Activated T-cell treated with anti-CD3 and anti-CD28 coated beads for 4 hours (primary cell): ENCODE measurements around the gene ACACB.
"Not testable (repeated sequence)": the region's sequence is repeated elsewhere in the genome, so short reads cannot be mapped to it uniquely, and the experiment has no call there.

Source experiments
- DNase-seq: peaks from one replicate; pipeline ENCODE4 v3.0.0-alpha.2; 2020

Gene ACACB

DNA sequence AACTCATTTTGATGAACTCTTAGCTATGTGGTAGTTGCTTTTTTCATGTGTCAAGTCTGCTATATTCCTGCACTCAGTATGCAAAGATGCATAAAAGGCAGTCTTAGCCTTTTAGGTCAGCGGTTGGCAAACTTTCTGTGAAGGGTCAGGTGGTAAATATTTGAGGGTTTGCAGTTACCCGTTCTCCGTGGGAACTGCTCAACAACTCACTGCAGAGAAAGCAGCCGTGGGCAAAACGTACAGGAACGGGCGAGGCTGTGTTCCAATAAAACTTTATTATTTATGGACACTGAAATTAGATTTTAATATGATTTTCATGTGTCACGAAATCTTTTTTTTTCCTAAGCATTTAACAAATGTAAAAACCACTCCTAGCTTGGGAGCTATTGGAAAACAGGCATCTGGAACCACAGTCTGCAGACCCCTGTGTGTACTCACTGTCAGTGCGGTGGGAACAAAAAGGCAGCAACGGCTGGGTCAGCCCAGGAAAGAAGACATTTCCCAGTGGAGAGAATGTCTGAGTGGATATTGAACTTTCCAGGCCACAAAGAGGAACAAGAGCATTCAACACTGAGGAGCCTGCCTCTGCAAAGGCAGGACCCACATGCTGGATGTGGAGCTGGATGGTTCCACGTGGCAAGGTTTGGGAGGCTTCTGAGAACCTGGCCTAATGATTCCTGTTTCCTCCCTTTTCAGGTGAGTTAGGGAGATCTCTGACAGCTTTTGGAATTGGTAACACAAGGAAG lies 3.5 kb upstream of the ACACB start:
- DNase-seq: no peak

DNA sequence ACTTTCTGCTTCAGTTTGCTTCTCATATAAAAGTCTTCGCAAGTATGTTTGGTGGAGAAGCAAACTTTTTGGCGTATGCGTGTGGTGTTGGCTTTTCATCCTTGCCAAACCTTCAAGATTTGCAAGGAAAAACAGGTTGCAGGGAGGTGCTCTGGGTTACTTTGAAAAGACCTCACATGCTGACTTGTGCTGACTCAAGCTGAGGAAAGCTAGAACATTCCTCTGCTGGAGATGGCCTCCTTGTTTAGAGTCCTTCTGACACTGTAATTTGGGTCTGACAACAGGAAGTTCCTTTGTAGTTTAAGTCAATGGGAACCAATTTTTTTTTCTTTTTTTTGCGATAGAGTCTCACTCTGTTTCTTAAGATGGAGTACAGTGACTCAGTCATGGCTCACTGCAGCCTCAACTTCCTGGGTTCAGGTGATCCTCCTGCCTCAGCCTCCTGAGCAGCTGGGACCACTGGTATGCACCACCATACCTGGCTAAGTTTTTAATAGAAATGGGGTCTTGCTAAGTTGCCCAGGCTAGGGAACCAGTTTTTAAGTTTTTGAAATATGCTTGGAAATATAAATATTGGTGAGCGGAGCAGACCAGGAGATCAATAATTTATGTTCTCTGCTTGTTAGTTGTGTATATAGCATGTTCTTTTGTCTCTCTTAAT lies 2.6 kb upstream of the ACACB start:
- DNase-seq: no peak

DNA sequence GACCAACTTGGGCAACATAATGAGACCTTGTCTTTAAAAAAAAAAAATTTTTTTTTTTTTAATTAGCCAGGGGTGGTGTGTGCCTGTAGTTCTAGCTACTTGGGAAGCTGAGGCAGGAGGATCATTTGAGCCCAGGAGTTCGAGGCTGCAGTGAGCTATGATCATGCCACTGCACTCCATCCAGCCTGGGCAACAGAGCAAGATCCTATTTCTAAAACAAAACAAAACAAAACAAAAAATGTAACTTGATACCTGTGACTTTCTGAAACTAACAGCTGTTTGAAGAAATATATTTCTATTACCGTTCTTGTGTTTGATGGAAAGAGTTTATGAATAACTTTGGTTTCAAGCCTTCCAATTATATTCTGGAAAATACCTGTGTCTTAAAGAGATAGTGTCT lies 1.7 kb upstream of the ACACB start:
- no peak for DNase-seq

DNA sequence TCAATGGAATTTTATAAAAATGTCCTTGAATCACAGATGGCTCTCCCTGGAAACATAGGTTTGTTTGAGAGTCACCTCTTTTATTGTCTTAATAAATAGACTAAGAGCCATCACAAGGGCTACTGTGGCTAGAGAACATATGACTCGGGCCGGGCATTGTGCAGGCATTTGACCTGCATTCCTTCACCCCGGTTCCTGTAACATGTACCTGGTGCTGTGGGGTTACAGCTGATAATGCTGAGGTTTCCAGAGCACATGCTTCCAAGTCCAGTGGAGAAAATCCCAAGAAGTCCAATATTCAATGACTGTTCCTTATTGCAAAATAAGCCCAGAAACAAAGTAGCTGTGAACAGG lies 1.0 kb upstream of the ACACB start:
- no peak for DNase-seq

DNA sequence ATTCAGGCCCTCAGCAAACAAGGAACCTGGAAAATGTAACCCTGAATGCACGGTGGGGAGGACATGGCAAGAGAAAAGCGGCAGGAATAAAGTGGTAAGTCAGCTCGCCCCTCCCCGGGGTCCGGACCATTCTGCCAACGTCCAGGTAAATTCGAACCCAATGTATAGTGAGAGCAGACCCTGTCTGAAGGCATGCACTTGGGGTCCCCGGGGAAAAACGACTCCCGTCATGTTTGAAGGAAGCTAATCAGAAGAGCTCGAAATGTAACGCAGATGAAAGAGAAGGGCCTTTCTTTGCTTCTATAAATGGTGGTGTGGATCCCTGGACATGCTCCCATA lies 193 bp downstream of the ACACB start:
- DNase-seq: no peak

DNA sequence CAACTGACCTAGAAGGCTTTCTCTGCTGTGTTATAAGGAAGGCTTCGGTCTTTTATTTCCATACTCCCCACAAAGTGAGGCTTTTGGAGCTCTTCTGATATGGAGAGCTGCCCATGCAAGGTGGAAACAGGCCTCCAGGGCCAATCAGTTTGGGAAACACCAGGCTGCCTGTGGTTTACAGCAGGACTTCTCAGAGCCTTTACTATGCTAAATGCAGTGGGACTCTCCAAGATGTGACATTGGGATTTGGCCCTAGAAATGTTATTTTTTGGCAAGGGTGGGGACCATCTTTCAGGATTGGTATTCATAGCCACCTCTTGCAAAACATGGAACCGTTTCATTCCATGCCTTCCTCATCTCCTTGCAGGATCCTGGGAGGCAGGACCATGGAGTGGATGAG lies 3.7 kb downstream of the ACACB start:
- no peak for DNase-seq

DNA sequence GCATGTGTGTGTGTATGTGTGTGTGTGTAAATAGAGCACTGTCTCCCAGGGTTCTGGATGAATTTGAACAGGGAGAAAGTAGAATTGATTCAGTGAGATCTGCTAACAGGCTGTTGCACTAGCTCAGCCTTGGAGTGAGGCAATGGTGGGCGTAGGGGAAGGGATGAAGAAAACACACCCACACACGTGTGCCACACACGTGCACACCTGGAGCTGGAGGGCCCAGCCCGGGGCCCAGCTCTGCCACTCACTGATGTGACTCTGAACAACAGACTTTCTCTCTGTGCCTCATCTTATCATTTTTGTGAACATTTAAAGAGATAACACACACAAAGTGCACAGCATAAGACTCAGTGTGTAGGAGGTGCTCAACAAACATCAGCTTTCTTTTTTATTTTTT lies 4.2 kb downstream of the ACACB start:
- DNase-seq: no peak

DNA sequence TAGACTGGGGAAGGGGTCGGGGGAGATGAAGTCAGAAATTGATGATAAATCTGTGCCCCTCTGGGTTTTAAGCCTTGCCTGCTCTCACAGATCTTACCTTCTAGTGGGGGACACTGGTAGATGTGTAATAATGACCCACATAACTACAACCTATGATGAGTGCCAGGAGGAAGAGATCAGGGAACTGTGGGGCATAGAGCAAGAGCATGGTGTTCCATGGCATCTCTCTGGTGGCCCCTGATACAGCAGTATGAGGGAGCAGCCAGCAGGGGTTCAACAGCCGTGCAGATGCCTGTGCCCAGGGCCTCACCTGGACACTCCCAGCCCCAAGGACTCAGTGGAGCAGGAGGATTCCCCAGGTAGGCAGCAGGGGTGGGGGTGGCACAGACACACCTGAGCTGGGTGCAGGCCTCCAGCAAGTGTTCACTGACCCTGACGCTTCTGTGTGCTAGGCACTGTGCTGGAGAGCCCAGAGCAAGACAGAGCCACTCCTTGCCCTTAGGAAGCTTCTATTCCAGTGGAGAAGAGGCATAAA lies 5.0 kb downstream of the ACACB start:
- no peak for DNase-seq

DNA sequence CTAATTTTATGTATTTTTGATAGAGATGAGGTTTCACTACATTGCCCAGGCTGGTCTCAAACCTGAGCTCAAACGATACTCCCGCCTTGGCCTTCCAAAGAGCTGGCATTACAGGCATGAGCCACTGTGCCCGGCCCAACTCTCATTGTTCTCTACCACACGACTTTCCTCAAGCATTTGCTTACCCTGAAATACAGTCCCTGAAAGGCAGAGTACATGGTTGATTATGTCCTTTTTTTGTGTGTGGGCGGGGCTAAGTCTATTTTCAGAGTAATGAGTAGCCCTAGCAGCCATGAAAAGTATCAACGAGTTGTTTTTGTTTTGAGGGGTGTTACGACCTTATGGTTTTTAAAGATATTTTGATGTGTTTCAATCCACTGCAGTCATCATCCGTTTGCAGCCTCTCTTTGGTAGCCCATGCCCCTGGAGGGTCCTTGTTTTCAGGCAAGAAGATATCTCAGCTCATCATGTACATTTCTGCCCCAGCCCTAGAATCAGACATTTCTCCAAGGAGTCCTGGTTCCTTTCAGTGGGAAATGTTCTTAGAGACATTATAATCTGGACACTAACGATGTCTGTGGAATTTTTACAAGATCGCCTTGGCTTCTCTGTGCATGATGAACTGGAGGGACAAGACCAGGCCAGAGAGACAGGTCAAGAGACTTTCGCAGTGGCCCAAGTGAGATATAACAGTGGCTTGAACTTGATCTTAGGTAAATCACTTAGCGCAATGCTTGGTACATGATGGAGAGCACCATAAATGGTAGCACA lies 8.7 kb downstream of the ACACB start:
- no peak for DNase-seq

DNA sequence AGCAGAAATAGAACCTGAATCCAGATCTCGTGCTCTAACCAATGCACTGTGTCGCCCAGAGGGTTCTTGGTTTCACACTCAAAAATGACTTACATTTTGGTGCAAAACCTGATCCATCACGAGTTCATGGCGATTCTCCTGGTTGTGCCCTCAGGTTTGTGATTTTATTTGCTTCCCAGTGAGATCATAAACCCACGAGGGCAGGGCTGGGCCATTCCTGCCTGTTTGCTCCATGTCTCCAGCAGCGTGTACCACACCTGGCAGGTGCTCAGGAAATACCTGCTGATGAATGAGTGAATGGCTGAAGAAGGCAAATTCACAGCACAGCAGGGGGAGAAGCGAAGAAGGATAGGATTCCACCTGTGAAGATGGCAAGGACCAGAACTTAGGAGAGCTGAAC lies 9.4 kb downstream of the ACACB start:
- DNase-seq: no peak

DNA sequence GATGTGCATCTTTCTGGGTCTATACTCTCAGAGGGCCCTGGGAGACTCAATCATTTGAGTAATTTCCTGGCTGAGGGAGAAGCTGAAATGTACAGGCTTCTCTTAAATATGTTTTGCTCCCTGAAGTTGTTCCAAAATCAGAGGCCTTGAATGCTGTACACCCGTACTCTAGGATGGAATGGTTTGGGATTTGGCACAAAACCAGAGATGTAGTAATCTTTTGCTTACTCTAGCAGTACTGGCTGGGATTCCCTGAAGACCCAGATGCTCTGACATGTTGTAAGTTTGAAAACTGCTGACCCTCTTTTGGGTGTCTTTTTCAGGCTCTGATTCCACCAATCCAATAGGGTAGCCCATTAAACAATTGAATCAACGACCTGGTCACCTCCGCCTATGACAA lies 10.4 kb downstream of the ACACB start:
- DNase-seq: no peak

DNA sequence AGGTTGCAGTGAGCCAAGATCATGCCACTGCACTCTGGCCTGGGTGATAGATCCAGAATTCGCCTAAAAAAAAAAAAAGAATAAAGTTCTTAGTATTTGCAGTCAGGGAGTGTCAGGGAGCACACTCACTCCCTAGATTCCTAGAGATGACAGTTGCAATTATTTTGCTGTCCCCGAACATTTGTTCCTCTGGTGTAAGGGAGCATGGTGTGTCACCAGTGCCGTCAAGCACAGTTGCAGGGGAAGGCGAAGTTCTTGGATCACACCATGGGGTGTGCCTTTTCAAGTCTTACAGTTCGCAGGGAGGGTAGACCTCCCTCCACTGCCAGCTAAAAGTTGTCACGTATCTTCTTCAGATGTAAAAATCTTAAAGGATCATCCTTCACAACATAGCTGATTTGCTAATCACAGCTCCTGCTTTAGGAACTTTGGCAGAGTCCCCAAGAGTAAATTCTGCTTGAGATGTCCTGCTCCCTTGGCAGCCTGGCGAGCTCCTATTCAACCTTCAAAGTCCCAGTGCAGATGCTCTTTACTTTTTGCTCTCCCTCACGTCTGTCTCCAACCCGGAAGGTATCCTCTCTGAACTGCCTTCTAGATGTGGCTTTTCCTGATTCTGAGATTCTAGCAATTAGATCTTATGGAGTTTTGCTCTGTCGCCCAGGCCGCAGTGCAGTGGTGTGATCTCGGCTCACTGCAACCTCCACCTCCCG lies 11.3 kb downstream of the ACACB start:
- no peak for DNase-seq

DNA sequence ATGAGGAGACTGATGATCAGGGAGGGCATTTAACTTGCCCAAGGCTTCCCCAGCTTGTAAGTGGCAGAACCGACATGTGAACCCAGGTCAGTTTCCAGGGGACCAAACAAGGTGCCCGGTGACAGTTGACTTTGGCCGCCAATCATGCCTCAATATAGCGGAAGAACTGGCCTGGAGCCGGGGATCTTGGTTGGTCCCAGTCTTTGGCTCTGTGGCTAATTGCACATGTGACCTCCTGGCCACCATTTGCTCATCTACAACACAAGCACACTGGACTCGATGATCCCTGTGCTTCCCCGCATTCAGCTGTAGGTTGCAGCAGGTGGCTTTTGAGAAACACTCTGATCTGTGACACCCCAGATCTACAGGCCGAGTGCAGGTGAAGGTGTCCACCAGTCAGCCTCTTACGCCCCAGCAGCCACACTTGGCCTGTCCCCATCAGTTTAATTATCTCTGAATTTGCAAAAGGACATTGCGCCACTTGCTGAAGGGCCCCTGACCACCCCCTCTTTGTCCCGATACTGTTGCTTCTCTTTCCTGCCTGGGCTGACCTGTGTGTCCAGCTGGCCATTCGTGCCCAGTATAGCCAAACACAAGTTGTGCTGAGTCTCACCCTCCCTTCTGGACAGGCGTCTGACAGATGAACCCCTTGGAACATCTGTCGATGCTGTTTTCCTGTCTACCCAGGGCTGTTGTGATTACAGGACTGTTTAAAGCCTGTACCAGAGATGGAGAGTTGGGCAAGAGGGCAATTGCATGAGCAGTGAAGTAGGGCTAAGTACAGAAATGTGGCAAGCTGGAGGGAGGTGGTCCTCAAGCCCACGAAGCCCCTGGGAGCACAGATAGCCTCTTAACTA lies 14.1 kb downstream of the ACACB start:
- DNase-seq: no peak

DNA sequence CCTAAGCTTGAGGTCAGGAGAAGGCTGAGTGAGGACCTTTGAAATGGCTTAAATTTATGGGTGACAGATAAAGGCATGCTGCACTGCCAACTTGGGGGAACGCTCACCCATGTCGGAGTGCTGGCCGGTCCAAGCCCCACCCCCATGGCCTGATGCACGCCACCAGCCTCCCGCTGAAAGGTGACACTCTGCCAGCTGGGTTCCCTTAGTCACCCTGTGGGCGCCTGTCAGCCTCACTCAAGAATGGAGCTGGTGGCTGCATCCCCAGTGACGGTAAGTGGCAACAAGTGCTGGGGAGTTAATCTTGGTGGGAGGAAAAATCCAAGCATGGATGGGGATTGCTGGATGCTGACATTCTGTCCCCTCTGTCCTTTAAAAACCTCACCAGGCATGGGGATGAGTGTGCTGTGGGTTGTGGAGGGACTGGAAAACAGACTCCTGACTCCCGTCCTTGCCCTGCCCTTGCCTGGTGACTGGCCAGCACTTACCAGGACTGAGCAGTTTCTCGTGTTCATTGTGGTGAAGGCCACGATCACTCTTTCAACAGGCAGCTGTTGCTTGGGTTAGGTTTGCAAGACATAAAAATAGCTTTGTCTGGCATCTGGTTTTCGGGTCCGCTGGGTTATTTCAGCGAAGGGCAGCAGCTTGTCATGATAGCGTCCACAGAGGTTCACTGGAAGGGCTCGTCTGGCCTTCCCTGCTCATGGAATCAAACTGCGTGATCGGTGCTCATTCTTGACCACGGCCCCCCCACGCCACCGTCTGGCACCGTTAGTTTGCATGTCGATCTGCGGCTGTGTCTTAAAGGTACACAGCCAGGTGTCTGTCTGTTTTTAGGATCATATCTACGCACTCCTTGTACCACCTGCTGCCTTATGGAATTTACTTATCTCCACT lies 15.0 kb downstream of the ACACB start:
- DNase-seq: no peak

DNA sequence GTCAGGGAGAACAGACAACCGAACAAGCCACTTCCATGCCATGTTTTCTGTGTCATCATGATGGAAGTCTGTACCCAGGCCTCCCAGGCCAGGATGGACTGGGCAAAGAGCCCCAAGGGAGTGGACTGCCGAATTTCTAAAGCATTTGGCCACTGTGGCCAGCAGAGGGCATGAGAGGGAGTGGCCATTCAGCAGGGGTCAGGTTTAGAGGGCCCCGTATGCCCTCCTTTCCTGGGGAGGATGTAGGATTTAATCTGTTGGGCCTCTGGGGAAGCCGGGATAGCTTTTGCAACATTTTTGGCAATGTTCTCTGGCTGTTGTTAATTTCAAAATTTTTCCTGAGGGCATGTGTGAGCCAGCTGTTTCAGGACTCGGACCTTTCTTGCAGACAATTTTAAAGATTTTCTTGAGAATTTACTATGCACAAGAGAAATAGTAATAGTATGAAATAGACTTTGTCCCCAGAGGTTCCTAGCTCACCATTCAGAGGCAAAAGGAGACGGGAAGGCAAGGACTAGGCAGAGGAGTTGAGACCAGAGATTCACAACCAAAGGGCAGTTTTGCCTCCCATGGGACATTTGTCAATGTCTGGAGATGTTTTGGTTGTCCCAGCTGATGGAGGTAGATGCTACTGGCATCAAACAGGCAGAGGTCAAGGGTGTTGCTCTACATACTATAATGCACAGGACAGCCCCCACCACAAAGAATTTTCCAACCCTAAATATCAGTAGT lies 18.0 kb downstream of the ACACB start:
- no peak for DNase-seq

DNA sequence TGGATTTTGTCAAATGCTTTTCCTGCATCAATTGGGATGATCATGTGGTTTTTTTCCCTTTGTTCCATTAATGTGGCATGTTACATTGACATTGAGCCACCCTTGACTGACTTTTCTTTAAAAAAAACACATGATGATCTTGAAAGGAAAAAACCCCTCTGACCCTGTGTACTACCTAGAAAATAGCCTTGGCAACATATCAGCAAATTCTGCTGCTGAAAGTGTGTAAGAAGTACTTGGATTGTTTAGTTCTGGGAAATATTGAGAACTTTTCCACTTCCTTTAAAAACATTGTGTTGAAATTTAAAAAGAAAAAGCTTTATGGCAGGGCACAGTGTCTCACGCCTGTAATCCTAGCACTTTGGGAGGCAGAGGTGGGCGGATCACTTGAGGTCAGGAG lies 20.7 kb downstream of the ACACB start:
- no peak for DNase-seq

DNA sequence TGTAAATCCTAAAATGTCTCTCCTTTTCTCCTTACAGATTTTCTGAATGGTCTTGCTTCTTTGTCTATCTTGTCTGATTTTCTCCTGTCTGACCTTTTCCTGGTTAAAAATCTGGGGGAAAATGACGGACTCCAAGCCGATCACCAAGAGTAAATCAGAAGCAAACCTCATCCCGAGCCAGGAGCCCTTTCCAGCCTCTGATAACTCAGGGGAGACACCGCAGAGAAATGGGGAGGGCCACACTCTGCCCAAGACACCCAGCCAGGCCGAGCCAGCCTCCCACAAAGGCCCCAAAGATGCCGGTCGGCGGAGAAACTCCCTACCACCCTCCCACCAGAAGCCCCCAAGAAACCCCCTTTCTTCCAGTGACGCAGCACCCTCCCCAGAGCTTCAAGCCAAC lies 23.0 kb downstream of the ACACB start:
- DNase-seq: no peak

DNA sequence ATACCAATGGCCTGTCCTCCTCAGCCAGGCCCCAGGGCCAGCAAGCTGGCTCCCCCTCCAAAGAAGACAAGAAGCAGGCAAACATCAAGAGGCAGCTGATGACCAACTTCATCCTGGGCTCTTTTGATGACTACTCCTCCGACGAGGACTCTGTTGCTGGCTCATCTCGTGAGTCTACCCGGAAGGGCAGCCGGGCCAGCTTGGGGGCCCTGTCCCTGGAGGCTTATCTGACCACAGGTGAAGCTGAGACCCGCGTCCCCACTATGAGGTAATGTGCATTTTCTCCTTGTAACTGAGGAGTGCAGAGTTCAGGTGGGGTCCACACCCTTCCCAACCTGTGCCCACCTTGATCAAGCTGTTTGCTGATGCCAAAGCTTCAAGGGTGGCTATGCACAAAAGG lies 23.4 kb downstream of the ACACB start:
- DNase-seq: no peak

DNA sequence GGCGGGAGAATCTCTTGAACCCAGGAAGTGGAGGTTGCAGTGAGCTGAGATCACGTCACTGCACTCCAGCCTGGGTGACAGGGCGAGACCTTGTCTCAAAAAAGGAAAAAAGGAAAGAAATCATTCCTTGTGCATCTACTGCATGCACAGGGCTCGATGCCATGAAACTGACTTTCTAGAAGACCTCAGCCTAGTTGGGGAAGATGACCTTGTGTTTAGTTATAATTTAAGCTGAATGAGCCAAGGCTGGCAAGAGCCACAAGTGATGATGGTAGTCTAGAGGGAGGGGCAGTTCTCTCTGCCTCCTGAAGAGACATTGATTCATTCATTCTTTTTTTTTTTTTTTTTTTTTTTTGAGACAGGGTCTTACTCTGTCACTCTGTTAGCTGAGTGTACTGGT lies 24.2 kb downstream of the ACACB start:
- DNase-seq: no peak

DNA sequence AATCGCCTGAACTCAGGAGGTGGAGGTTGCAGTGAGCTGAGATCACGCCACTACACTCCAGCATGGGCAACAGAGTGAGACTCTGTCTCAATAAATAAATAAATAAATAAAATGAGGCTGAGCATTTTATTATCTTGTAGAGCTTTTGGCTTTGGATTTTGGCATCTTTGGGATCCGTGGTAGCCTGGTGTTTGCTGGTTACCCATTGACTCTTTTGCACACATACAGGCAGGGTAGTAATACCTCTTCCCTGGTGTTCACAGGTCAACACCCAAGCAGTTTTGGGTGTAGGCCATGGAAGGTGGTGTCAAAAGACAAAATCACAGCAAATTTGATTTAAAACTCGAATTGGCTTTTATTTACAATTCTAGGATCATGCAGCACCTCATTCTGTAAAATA lies 27.8 kb downstream of the ACACB start:
- no peak for DNase-seq

DNA sequence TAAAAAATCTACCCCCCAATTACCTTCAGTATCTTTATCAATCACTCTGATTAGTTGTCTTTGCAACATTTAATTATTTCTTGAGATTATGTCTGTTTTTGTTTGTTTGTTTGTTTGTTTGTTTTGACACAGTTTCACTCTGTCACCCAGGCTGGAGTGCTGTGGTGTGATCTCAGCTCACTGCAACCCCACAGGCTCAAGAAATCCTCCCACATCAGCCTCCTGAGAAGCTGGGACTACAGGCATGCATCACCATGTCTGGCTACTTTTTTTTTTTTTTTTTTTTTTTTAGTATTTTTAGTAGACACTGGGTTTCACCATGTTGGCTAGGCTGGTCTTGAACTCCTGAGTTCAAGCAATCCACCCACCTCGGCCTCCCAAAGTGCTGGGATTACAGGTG lies 30.7 kb downstream of the ACACB start:
- DNase-seq: not testable (repeated sequence)
